ENCODE data around the gene ANKS1A.

ANKS1A gene

GRCh38 chr6:35062676-35063574 is 173.9 kb downstream of the ANKS1A start:
- no peak for TF ChIP-seq CTCF (conservative IDR thresholded peaks at IDR 0.05; ENCODE audit: low read length)
- TF ChIP-seq EZH2phosphoT487 (IDR thresholded peaks at IDR 0.05; ENCODE audit: borderline replicate concordance) = no peak
- Histone ChIP-seq H4K20me1 (ENCODE audit: insufficient read depth, low read length, poor library complexity, severe bottlenecking) (no peaks in the 10 kb centered on the region), H3K4me1 (ENCODE audit: insufficient read depth, low read length, poor library complexity, severe bottlenecking) (peaks cover 33% of the 10 kb centered on the region), H3K27me3 (ENCODE audit: insufficient read depth, low read length, poor library complexity, severe bottlenecking) (no peaks in the 10 kb centered on the region), H3K79me2 (ENCODE audit: insufficient read depth, low read length) (no peaks in the 10 kb centered on the region), H3K4me2 (ENCODE audit: low read depth, low read length, poor library complexity, severe bottlenecking) (peak overlapping the region; percentile 45), H3K9me3 (ENCODE audit: insufficient read depth, low read depth, low read length) (no peaks in the 10 kb centered on the region), H3K36me3 (ENCODE audit: insufficient read depth, low read length) (no peaks in the 10 kb centered on the region), H3K9ac (ENCODE audit: low read depth, low read length, poor library complexity, severe bottlenecking) (peak overlapping the region; percentile 16), H2AFZ (ENCODE audit: low read length) (no peak overlapping the region), H3F3A (ENCODE audit: low read depth) (0 out of 2 replicates have a peak, but pooled peaks cover 4% of the 10 kb centered on the region), H3K4me3 (ENCODE audit: low read length, poor library complexity, severe bottlenecking) (no peak overlapping the region), H3K9me2 (replicated peaks; ENCODE audit: low read depth, low read length) (no peaks in the 10 kb centered on the region)

GRCh38 chr6:35063701-35064280 is 174.7 kb downstream of the ANKS1A start:
- no peaks in the 10 kb centered on the region for H3K27me3 ChIP-seq (ENCODE audit: insufficient read depth, low read length, poor library complexity, severe bottlenecking)
- H3K9me3 ChIP-seq (ENCODE audit: insufficient read depth, low read depth, low read length) = no peaks in the 10 kb centered on the region
- no peaks in the 10 kb centered on the region for H3K36me3 ChIP-seq (ENCODE audit: insufficient read depth, low read length)
- no peak overlapping the region for H3K4me3 ChIP-seq (ENCODE audit: low read length, poor library complexity, severe bottlenecking)
- peaks cover 33% of the 10 kb centered on the region for H3K4me1 ChIP-seq (ENCODE audit: insufficient read depth, low read length, poor library complexity, severe bottlenecking)
- TF ChIP-seq CTCF (conservative IDR thresholded peaks at IDR 0.05; ENCODE audit: low read length) (no peak), EZH2phosphoT487 (IDR thresholded peaks at IDR 0.05; ENCODE audit: borderline replicate concordance) (no peak)
- H4K20me1 ChIP-seq (ENCODE audit: insufficient read depth, low read length, poor library complexity, severe bottlenecking) = no peaks in the 10 kb centered on the region
- no peaks in the 10 kb centered on the region for H3K9me2 ChIP-seq (replicated peaks; ENCODE audit: low read depth, low read length)
- peak overlapping the region; percentile 45 for H3K4me2 ChIP-seq (ENCODE audit: low read depth, low read length, poor library complexity, severe bottlenecking)
- H3F3A ChIP-seq (ENCODE audit: low read depth) = 0 out of 2 replicates have a peak, but pooled peaks cover 4% of the 10 kb centered on the region
- H2AFZ ChIP-seq (ENCODE audit: low read length) = no peak overlapping the region
- no peaks in the 10 kb centered on the region for H3K79me2 ChIP-seq (ENCODE audit: insufficient read depth, low read length)
- H3K9ac ChIP-seq (ENCODE audit: low read depth, low read length, poor library complexity, severe bottlenecking) = peak overlapping the region; percentile 1

- Histone ChIP-seq H3K79me2 (ENCODE audit: insufficient read depth, low read length) (no peaks in the 10 kb centered on the region), H3K9me2 (replicated peaks; ENCODE audit: low read depth, low read length) (no peaks in the 10 kb centered on the region), H3K4me3 (ENCODE audit: low read length, poor library complexity, severe bottlenecking) (no peak overlapping the region), H3K36me3 (ENCODE audit: insufficient read depth, low read length) (no peaks in the 10 kb centered on the region), H2AFZ (ENCODE audit: low read length) (no peak overlapping the region), H3K4me2 (ENCODE audit: low read depth, low read length, poor library complexity, severe bottlenecking) (peak overlapping the region; percentile 45), H4K20me1 (ENCODE audit: insufficient read depth, low read length, poor library complexity, severe bottlenecking) (no peaks in the 10 kb centered on the region), H3K4me1 (ENCODE audit: insufficient read depth, low read length, poor library complexity, severe bottlenecking) (peaks cover 33% of the 10 kb centered on the region), H3F3A (ENCODE audit: low read depth) (0 out of 2 replicates have a peak, but pooled peaks cover 4% of the 10 kb centered on the region), H3K9ac (ENCODE audit: low read depth, low read length, poor library complexity, severe bottlenecking) (peak overlapping the region; percentile 1), H3K9me3 (ENCODE audit: insufficient read depth, low read depth, low read length) (no peaks in the 10 kb centered on the region), H3K27me3 (ENCODE audit: insufficient read depth, low read length, poor library complexity, severe bottlenecking) (no peaks in the 10 kb centered on the region)
- TF ChIP-seq EZH2phosphoT487 (IDR thresholded peaks at IDR 0.05; ENCODE audit: borderline replicate concordance) (no peak), CTCF (conservative IDR thresholded peaks at IDR 0.05; ENCODE audit: low read length) (no peak)
Measured at GRCh38 chr6:35064290-35064689, 175.2 kb downstream of the ANKS1A start.

All from Loucy (cell line).